Kidney (tissue), 14 donors: ENCODE data around the gene CCT7. TPM values are rescaled to one million over a fixed set of nuclear protein-coding genes. Genes with fewer than 3 reads are reported as not detected.

Source experiments
- DNase-seq, 5 donors: peaks; one replicate each; pipeline ENCODE4 v3.0.0-alpha.2; 2013 to 2020
- FAIRE-seq: peaks from 2 replicates; lab custom pipeline; 2012; peaks lifted over from hg19 to GRCh38; lab: Jason Lieb, UNC
- H3K27ac ChIP-seq, 2 donors: one replicate each; pipeline ENCODE4 v1.7.0; 2013; ENCODE audit warnings: low read depth in 2 of 2, low read length in 2 of 2, inconsistent platforms in 1 of 2
- H3K27me3 ChIP-seq: one replicate; pipeline ENCODE4 v1.7.1; 2013; ENCODE audit warnings: low read length, inconsistent platforms; ENCODE audit not compliant: control insufficient read depth, insufficient read depth
- H3K36me3 ChIP-seq, 3 donors: one replicate each; pipeline versions ENCODE4 v1.7.0 to v1.7.1; 2013; ENCODE audit warnings: low read length in 3 of 3, control low read depth in 1 of 3, inconsistent platforms in 1 of 3; ENCODE audit not compliant: insufficient read depth in 3 of 3, control insufficient read depth in 2 of 3
- H3K4me1 ChIP-seq, 3 donors: one replicate each; pipeline versions ENCODE4 v1.7.0 to v1.7.1; 2013; ENCODE audit warnings: low read length in 3 of 3, inconsistent platforms in 1 of 3, low read depth in 1 of 3; ENCODE audit not compliant: control insufficient read depth in 2 of 3, insufficient read depth in 2 of 3
- H3K4me3 ChIP-seq, 3 donors: one replicate each; pipeline versions ENCODE4 v1.7.0 to v1.8.1; 2013; ENCODE audit warnings: low read length in 3 of 3, control low read depth in 1 of 3, inconsistent platforms in 1 of 3
- H3K9ac ChIP-seq, 3 donors: one replicate each; pipeline versions ENCODE4 v1.7.0 to v1.7.1; 2013; ENCODE audit warnings: low read length in 3 of 3, control low read depth in 1 of 3, inconsistent platforms in 1 of 3
- H3K9me3 ChIP-seq, 3 donors: one replicate each; pipeline versions ENCODE4 v1.7.0 to v1.7.1; 2013; ENCODE audit warnings: low read length in 3 of 3, control low read depth in 1 of 3, inconsistent platforms in 1 of 3; ENCODE audit not compliant: control insufficient read depth in 2 of 3, insufficient read depth in 1 of 3
- intact Hi-C: fragments of 100-400 bp; cut with DNase I; formaldehyde crosslinking; loops from one replicate; pipeline ENCODE4 v1.11.1; 2022
- polyA plus RNA-seq: library from polyadenylated mRNA; stranded (reverse); fragments of 350-450 nt; fragmentation: Illumina TruSeq; extraction: RNeasy Lipid Tissue Mini Kit (QIAGEN cat#74804); gene quantifications from one replicate; pipeline ENCODE4 v1.2.3, GENCODE V29; 2014; ENCODE audit warnings: low read depth, low replicate concordance; ENCODE audit not compliant: insufficient read depth
- total RNA-seq: library from RNA; stranded (reverse); fragmentation: NEBNext Ultra II Directional; extraction: Animal tissue kit (Norgen Biotek cat#: 25700); gene quantifications from one replicate; pipeline ENCODE4 v1.2.1, GENCODE V29; 2021
- TF ChIP-seq, protein P1 (sequence below): IDR thresholded peaks from 3 replicates; pipeline ENCODE4 v1.5.1; 2012; ENCODE audit warnings: mild to moderate bottlenecking, moderate library complexity, borderline replicate concordance; ENCODE audit not compliant: insufficient read depth; ENCODE audit errors: extremely low read depth
- donor health status: control.
- donor health status: control.
- donor health status: control.
- donor health status: control.
- donor health status: control.
- donor health status: DM: yes; HTN: yes; CAD: no.
- donor health status: Normal renal cell carcinoma (clear cell type).

The CCT7 gene
- total and polyA plus RNA-seq, 2 donors from 2014 or later = 164 to 173 TPM

- H3K4me3 ChIP-seq = peak overlapping the region in 2 of 3 donors; percentile 4 to 54
- H3K36me3 ChIP-seq = no peaks in the 10 kb centered on the region
- no peak overlapping the region for H3K9ac ChIP-seq
- no peak overlapping the region for H3K27ac ChIP-seq
- DNase-seq = peak in 3 of 5 donors; percentile 26 to 70 (median 57)
- intact Hi-C loops = no loop called here
- TF ChIP-seq, protein P1, sequence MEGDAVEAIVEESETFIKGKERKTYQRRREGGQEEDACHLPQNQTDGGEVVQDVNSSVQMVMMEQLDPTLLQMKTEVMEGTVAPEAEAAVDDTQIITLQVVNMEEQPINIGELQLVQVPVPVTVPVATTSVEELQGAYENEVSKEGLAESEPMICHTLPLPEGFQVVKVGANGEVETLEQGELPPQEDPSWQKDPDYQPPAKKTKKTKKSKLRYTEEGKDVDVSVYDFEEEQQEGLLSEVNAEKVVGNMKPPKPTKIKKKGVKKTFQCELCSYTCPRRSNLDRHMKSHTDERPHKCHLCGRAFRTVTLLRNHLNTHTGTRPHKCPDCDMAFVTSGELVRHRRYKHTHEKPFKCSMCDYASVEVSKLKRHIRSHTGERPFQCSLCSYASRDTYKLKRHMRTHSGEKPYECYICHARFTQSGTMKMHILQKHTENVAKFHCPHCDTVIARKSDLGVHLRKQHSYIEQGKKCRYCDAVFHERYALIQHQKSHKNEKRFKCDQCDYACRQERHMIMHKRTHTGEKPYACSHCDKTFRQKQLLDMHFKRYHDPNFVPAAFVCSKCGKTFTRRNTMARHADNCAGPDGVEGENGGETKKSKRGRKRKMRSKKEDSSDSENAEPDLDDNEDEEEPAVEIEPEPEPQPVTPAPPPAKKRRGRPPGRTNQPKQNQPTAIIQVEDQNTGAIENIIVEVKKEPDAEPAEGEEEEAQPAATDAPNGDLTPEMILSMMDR = no peak
- H3K27me3 ChIP-seq = peaks cover 8% of the 10 kb centered on the region
- no peaks in the 10 kb centered on the region for H3K9me3 ChIP-seq
- peaks cover 0 to 8% (median 0%) of the 10 kb centered on the region in 3 donors for H3K4me1 ChIP-seq
- FAIRE-seq = no peak
These were observed 49.6 kb downstream of the CCT7 start for GRCh38 chr2:73283545-73284295.

DNA sequence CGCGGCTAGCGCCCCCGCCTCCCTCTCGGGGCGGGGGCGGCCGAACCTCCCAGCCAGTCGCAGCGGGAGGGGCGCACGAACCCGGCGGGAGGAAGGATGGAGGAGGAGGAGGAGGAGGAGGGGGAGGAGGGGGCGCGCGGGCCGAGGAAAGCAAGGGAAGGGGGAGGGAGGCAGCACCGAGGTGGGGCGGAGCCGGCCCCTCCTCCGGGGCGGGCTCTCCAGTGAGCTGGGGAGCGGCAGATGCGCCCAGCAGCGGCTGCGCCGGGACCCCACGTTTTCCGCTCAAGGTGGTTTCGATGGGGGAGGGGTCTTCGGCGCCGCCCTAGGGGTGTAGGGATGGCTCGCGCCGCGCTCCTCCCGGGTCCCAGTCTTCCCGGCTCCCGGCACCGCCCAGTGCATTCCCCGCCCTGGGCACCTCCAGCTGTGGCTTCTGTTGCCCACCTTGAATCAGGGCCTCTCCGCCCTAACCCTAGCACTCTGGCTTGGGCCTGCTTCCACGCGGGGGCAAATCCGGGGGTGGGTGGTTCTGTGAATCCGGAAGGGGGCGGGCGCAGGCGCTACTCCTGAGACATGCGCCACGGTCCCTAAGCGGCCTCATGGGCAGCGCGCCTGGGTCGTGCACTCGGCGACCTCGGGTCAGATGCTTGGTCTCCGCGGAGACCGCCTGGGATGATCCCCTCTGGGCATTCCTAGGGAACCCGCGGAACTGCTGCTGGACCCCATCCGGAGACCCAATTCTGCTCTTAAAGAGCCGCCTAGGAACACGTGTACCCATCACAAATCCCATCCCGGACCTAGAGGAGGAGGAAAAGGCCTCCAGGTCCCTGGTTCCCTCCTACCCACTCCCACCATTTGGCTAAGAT is 50.4 kb downstream of the CCT7 start, which contains the start of gene FBXO41:
TSS of gene FBXO41 (minus strand) at position 183 of the 863 bp plus-strand sequence. CDS start 14,848 bp downstream, outside the sequence.
- FAIRE-seq (no peak), DNase-seq (peak; percentile 33 to 86 (median 60))
- Histone ChIP-seq H3K4me3 (peak within 1 kb of the TSS; percentile 4 to 54 (median 44)), H3K4me1 (peaks cover 0 to 8% (median 0%) of the 10 kb centered on the region in 3 donors), H3K36me3 (no peaks in the 10 kb centered on the region), H3K9me3 (no peaks in the 10 kb centered on the region), H3K9ac (no peak within 1 kb of the TSS), H3K27ac (no peak within 1 kb of the TSS), H3K27me3 (peaks cover 11% of the 10 kb centered on the region)
- intact Hi-C loops = no loop called here
- TF ChIP-seq, protein P1 = no peak

- DNase-seq (no peak), FAIRE-seq (no peak)
- intact Hi-C loops = no loop called here
- H3K9ac ChIP-seq = no peak overlapping the region
- H3K4me1 ChIP-seq = peaks cover 0 to 8% (median 0%) of the 10 kb centered on the region in 3 donors
- H3K36me3 ChIP-seq = no peaks in the 10 kb centered on the region
- H3K27ac ChIP-seq = no peak overlapping the region
- no peaks in the 10 kb centered on the region for H3K9me3 ChIP-seq
- TF ChIP-seq, protein P1 = no peak
- no peak overlapping the region for H3K4me3 ChIP-seq
- H3K27me3 ChIP-seq = peaks cover 11% of the 10 kb centered on the region
These were observed 51.1 kb downstream of the CCT7 start for GRCh38 chr2:73285159-73285739.
